Effector CD4-positive, alpha-beta T cell (primary cell): ENCODE data around the gene TEX29.

Experiments used
- DNase-seq: peaks from one replicate; pipeline ENCODE4 v3.0.0-alpha.2; 2020

The TEX29 gene

GRCh38 chr13:111343186-111343805, 22.9 kb downstream of the TEX29 start:
- no peak for DNase-seq

GRCh38 chr13:111344471-111345191, 24.2 kb downstream of the TEX29 start:
- DNase-seq, result no peak

- DNase-seq, result no peak
These were observed 25.2 kb downstream of the TEX29 start for GRCh38 chr13:111345682-111346081.

GRCh38 chr13:111346101-111346680, 25.7 kb downstream of the TEX29 start:
- no peak for DNase-seq

- DNase-seq, result no peak
These were observed 27.0 kb downstream of the TEX29 start for GRCh38 chr13:111347438-111347837.

GRCh38 chr13:111353508-111353907, 33.1 kb downstream of the TEX29 start:
- no peak for DNase-seq

- no peak for DNase-seq
These were observed 34.3 kb downstream of the TEX29 start for GRCh38 chr13:111354789-111355188.

- DNase-seq, result no peak
These were observed 36.4 kb downstream of the TEX29 start for GRCh38 chr13:111356795-111357194.

- DNase-seq, result no peak
These were observed 38.9 kb downstream of the TEX29 start for GRCh38 chr13:111359237-111359915.

- DNase-seq, result no peak
These were observed 39.5 kb downstream of the TEX29 start for GRCh38 chr13:111359930-111360329.

GRCh38 chr13:111360452-111360851, 40.0 kb downstream of the TEX29 start:
- no peak for DNase-seq

- no peak for DNase-seq
These were observed 40.8 kb downstream of the TEX29 start for GRCh38 chr13:111361046-111361872.

GRCh38 chr13:111361873-111362648, 41.6 kb downstream of the TEX29 start:
- DNase-seq, result no peak

- DNase-seq, result no peak
These were observed 42.7 kb downstream of the TEX29 start for GRCh38 chr13:111363121-111363520.

- no peak for DNase-seq
These were observed 43.1 kb downstream of the TEX29 start for GRCh38 chr13:111363591-111363990.

GRCh38 chr13:111365149-111366005, 44.9 kb downstream of the TEX29 start:
- DNase-seq, result no peak

GRCh38 chr13:111367340-111367739, 46.9 kb downstream of the TEX29 start:
- no peak for DNase-seq

- no peak for DNase-seq
These were observed 47.6 kb downstream of the TEX29 start for GRCh38 chr13:111368091-111368490.

- no peak for DNase-seq
These were observed 49.7 kb downstream of the TEX29 start for GRCh38 chr13:111370147-111370546.

- DNase-seq, result no peak
These were observed 50.4 kb downstream of the TEX29 start for GRCh38 chr13:111370570-111371535.
